Stimulated activated CD4-positive, alpha-beta T cell treated with anti-CD3 and anti-CD28 coated beads, Interleukin-15, amount 100 ng/mL, for 1 hour (primary cell): ENCODE results near the gene GPR89A.
"Not testable (repeated sequence)": the region's sequence is repeated elsewhere in the genome, so short reads cannot be mapped to it uniquely, and the experiment has no call there.

Experiments used
- DNase-seq, 2 donors: peaks; one replicate each; pipeline ENCODE4 v3.0.0-alpha.2; 2020; ENCODE audit warnings: low read depth in 1 of 2, low spot score in 1 of 2

The GPR89A gene

GRCh38 chr1:145716641-145717345 is 109.0 kb downstream of the GPR89A start:
- DNase-seq, result no peak

- no peak for DNase-seq
These were observed 110.0 kb downstream of the GPR89A start for GRCh38 chr1:145717833-145718232.

GRCh38 chr1:145718465-145718864 is 110.7 kb downstream of the GPR89A start:
- not testable (repeated sequence) for DNase-seq

GRCh38 chr1:145719230-145720079 is 111.7 kb downstream of the GPR89A start, which contains the start of gene CD160:
CD160 (plus strand) TSS chr1:145719499; CDS start chr1:145728328, 8,829 bp downstream.
- DNase-seq, result no peak
